Calu3 (cell line): Measurements from ENCODE around the gene AFP. TPM values are rescaled to one million over a fixed set of nuclear protein-coding genes. Genes with fewer than 3 reads are reported as not detected.

Source experiments
- BruUV-seq: library from RNA; stranded (reverse); fragments of 400-500 nt; replicated peaks from 2 replicates; lab custom pipeline; 2021; lab: Mats Ljungman, UMichigan
- CTCF ChIA-PET: fragments of 300-600 bp; sonication (Branson Sonifier 250); formaldehyde crosslinking; loops from one replicate; lab custom pipeline; 2022; ENCODE audit warnings: antibody characterized with exemption; lab: Charles Lee
- DNase-seq: peaks from one replicate; pipeline ENCODE4 v3.0.0; 2022
- H3K27ac Mint-ChIP-seq: one replicate; pipeline ENCODE4 v1.8.0; 2022; ENCODE audit warnings: mixed read lengths; ENCODE audit not compliant: unreplicated experiment
- H3K27me3 Mint-ChIP-seq: one replicate; pipeline ENCODE4 v1.8.0; 2022; ENCODE audit warnings: mixed read lengths; ENCODE audit not compliant: unreplicated experiment
- H3K36me3 Mint-ChIP-seq: one replicate; pipeline ENCODE4 v1.8.0; 2022; ENCODE audit warnings: mild to moderate bottlenecking, moderate library complexity, mixed read lengths; ENCODE audit not compliant: insufficient read depth, unreplicated experiment
- H3K4me1 Mint-ChIP-seq: one replicate; pipeline ENCODE4 v1.8.0; 2022; ENCODE audit warnings: mild to moderate bottlenecking, low read depth, mixed read lengths; ENCODE audit not compliant: unreplicated experiment
- H3K4me3 Mint-ChIP-seq: one replicate; pipeline ENCODE4 v1.8.0; 2022; ENCODE audit warnings: mild to moderate bottlenecking, low read depth, moderate library complexity, mixed read lengths; ENCODE audit not compliant: unreplicated experiment
- H3K9me3 Mint-ChIP-seq: one replicate; pipeline ENCODE4 v1.8.0; 2022; ENCODE audit warnings: low read depth, mixed read lengths; ENCODE audit not compliant: unreplicated experiment
- intact Hi-C: fragments of 100-400 bp; cut with micrococcal nuclease; formaldehyde crosslinking; loops from one replicate; pipeline ENCODE4 v1.10.0; 2022; ENCODE audit not compliant: unreplicated experiment
- total RNA-seq: library from RNA; stranded (reverse); gene quantifications from 2 replicates; pipeline ENCODE4 v1.2.3, GENCODE V29; 2022
- TF ChIP-seq, protein P1 (sequence below): fragments of 200-600 bp; IDR thresholded peaks from one replicate; pipeline ENCODE4 v1.8.0; 2022; ENCODE audit warnings: antibody characterized with exemption; ENCODE audit not compliant: unreplicated experiment

Gene AFP
- total RNA-seq, 1 experiment from 2014 or later: not detected

DNA sequence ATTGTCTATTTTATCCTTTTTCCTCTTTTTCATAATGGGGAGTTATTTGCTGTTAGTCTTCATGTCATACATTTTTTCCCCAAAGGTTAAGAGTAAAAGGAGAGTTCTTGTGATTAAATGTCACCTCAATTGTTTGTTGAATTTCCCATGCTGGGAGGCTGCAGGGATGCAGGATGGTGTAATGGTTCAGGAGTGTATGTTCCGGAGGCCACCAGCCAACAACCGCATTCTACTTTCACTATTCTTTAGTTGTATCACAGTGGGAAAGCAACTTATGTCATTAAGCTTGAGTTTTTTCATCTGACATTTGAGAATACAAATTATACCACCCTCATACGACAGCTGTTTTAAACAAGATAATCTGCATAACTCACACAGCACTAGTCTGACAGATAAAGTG lies 15.4 kb downstream of the AFP start:
- no TSS peak for BruUV-seq
- H3K4me1 Mint-ChIP-seq: peaks cover 13% of the 10 kb centered on the region
- H3K4me3 Mint-ChIP-seq: no peak overlapping the region
- CTCF ChIA-PET: no interaction called here
- TF ChIP-seq, protein P1, sequence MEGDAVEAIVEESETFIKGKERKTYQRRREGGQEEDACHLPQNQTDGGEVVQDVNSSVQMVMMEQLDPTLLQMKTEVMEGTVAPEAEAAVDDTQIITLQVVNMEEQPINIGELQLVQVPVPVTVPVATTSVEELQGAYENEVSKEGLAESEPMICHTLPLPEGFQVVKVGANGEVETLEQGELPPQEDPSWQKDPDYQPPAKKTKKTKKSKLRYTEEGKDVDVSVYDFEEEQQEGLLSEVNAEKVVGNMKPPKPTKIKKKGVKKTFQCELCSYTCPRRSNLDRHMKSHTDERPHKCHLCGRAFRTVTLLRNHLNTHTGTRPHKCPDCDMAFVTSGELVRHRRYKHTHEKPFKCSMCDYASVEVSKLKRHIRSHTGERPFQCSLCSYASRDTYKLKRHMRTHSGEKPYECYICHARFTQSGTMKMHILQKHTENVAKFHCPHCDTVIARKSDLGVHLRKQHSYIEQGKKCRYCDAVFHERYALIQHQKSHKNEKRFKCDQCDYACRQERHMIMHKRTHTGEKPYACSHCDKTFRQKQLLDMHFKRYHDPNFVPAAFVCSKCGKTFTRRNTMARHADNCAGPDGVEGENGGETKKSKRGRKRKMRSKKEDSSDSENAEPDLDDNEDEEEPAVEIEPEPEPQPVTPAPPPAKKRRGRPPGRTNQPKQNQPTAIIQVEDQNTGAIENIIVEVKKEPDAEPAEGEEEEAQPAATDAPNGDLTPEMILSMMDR: no peak
- no peak overlapping the region for H3K27ac Mint-ChIP-seq
- intact Hi-C loops: no loop called here
- no peaks in the 10 kb centered on the region for H3K36me3 Mint-ChIP-seq
- H3K27me3 Mint-ChIP-seq: no peaks in the 10 kb centered on the region
- no peak for DNase-seq
- H3K9me3 Mint-ChIP-seq: no peaks in the 10 kb centered on the region

DNA sequence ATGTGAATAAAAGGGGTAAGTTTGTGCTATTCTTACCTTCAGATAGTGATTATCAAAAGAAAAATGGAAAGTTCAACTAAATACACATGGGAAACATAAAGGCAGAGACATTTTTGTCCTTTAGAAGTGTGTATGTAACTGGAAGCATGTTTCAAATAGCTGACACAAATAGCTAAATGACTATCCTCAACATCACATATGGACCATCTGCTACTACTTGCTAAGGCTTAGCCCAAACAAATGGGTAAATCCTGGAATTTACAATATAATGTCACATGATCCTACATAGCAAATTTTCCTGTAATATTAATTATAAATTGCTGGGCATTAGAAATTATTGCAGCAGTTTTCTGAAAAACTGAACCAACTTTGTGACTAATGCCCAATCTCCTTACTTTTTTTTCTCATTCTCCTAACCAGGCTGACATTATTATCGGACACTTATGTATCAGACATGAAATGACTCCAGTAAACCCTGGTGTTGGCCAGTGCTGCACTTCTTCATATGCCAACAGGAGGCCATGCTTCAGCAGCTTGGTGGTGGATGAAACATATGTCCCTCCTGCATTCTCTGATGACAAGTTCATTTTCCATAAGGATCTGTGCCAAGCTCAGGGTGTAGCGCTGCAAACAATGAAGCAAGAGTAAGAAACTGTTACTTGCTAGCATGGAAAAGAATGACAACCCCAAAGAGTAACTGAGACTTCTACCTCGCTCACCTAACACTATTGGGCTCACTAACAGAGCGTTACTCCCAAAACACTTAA lies 16.1 kb downstream of the AFP start:
- no TSS peak for BruUV-seq
- H3K36me3 Mint-ChIP-seq: no peaks in the 10 kb centered on the region
- no peak overlapping the region for H3K4me3 Mint-ChIP-seq
- H3K27me3 Mint-ChIP-seq: no peaks in the 10 kb centered on the region
- peaks cover 13% of the 10 kb centered on the region for H3K4me1 Mint-ChIP-seq
- CTCF ChIA-PET: interaction anchor here (0.6 kb wide), 1 partner anchor 984 kb away, joined by 8 read pairs; no protein-coding TSS in a partner anchor
- H3K27ac Mint-ChIP-seq: no peak overlapping the region
- TF ChIP-seq, protein P1: no peak
- no peaks in the 10 kb centered on the region for H3K9me3 Mint-ChIP-seq
- DNase-seq: no peak
- intact Hi-C loops: no loop called here

DNA sequence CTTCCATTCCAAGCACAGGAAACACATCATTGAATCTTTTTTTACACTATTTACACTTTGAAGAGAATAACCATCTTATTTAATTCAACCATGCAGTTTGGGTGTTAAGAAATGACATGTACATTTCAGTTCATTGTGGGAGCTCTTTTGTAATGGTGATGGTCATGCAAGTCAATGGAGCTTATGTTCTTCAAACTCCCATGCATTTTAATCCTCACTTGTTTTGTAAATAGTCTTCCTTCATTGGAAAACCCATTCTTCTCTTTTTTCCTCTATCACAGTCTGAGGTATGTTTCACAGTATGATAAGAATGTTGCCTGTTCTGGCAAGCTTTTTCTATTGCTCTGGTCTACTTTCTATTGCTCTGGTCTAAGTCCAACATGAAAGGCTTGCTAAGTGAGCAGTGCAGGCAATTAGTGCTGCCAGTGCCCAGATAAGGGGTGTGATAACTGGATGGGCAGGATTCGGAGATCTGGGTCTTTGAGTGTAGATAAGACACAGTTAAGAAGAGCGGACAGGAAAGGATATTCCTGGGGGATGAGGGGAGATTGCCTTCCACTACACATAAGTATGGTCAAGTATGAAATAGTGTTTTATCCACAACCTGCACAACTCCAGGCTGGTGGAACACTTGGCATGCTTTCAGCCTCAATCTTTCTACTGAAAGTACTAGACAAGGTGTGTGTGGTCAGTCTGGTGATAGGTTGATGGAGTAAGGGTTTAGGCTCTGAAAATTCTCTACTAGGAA lies 17.1 kb downstream of the AFP start:
- Mint-ChIP-seq H3K9me3 (no peaks in the 10 kb centered on the region), H3K4me1 (peaks cover 13% of the 10 kb centered on the region), H3K27me3 (no peaks in the 10 kb centered on the region), H3K36me3 (no peaks in the 10 kb centered on the region), H3K27ac (no peak overlapping the region), H3K4me3 (no peak overlapping the region)
- DNase-seq: no peak
- intact Hi-C loops: no loop called here
- CTCF ChIA-PET: interaction anchor here (0.5 to 0.6 kb wide), 2 partner anchors 31 to 983 kb away, joined by 8 read pairs; no protein-coding TSS in a partner anchor
- no TSS peak for BruUV-seq
- TF ChIP-seq, protein P1: no peak

DNA sequence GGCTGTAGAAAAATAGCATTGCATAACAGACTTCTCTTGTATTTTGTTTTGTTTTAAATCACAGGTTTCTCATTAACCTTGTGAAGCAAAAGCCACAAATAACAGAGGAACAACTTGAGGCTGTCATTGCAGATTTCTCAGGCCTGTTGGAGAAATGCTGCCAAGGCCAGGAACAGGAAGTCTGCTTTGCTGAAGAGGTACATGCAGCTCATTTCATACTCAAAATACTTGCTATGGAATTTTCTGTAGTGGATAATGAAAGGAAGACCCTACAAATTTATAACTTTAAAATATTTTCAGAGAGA lies 17.6 kb downstream of the AFP start:
- no peaks in the 10 kb centered on the region for H3K9me3 Mint-ChIP-seq
- peaks cover 13% of the 10 kb centered on the region for H3K4me1 Mint-ChIP-seq
- no peak overlapping the region for H3K4me3 Mint-ChIP-seq
- BruUV-seq: no TSS peak
- CTCF ChIA-PET: interaction anchor here (0.5 kb wide), 1 partner anchor 31 kb away, joined by 8 read pairs; no protein-coding TSS in a partner anchor
- intact Hi-C loops: no loop called here
- no peaks in the 10 kb centered on the region for H3K36me3 Mint-ChIP-seq
- TF ChIP-seq, protein P1: no peak
- no peak for DNase-seq
- no peaks in the 10 kb centered on the region for H3K27me3 Mint-ChIP-seq
- no peak overlapping the region for H3K27ac Mint-ChIP-seq
